Ishikawa (cell line): ENCODE results near the gene KLHL26.

Source experiments
- CEBPB ChIP-seq: IDR thresholded peaks from 2 replicates; pipeline ENCODE4 v1.6.1; 2012
- CREB1 ChIP-seq: IDR thresholded peaks from 2 replicates; pipeline ENCODE4 v1.6.1; 2012; ENCODE audit warnings: low read depth
- EGR1 ChIP-seq: IDR thresholded peaks from 2 replicates; pipeline ENCODE4 v1.6.1; 2012
- EP300 ChIP-seq: IDR thresholded peaks from 2 replicates; pipeline ENCODE4 v1.6.1; 2012; ENCODE audit warnings: borderline replicate concordance
- FOXM1 ChIP-seq: IDR thresholded peaks from 2 replicates; pipeline ENCODE4 v1.6.1; 2012; ENCODE audit warnings: low read depth, borderline replicate concordance
- MAX ChIP-seq: IDR thresholded peaks from 2 replicates; pipeline ENCODE4 v1.6.1; 2012
- NFIC ChIP-seq: IDR thresholded peaks from 2 replicates; pipeline ENCODE4 v1.6.1; 2012
- RAD21 ChIP-seq: IDR thresholded peaks from 2 replicates; pipeline ENCODE4 v1.6.1; 2012; ENCODE audit warnings: low read depth
- REST ChIP-seq: IDR thresholded peaks from 2 replicates; pipeline ENCODE4 v1.6.1; 2012; ENCODE audit warnings: low read depth, mild to moderate bottlenecking
- TAF1 ChIP-seq: IDR thresholded peaks from 2 replicates; pipeline ENCODE4 v1.6.1; 2012; ENCODE audit warnings: low read depth, mild to moderate bottlenecking
- TCF12 ChIP-seq: IDR thresholded peaks from 2 replicates; pipeline ENCODE4 v1.6.1; 2012; ENCODE audit warnings: low read depth
- TEAD4 ChIP-seq: IDR thresholded peaks from 2 replicates; pipeline ENCODE4 v1.6.1; 2012
- USF1 ChIP-seq: IDR thresholded peaks from 2 replicates; pipeline ENCODE4 v1.6.1; 2012
- YY1 ChIP-seq: IDR thresholded peaks from 2 replicates; pipeline ENCODE4 v1.6.1; 2012; ENCODE audit warnings: low read depth
- ZBTB7A ChIP-seq: IDR thresholded peaks from 2 replicates; pipeline ENCODE4 v1.6.1; 2012; ENCODE audit warnings: low read depth

Gene KLHL26

GRCh38 chr19:18636183-18636968 lies 452 bp upstream of the KLHL26 start:
- TF ChIP-seq CREB1 (no peak), USF1 (peak; percentile 75), NFIC (no peak), MAX (peak; percentile 82; the same call in 1 of the 2 replicates), ZBTB7A (no peak), EP300 (no peak), TAF1 (no peak), YY1 (no peak), REST (no peak), TEAD4 (peak; percentile 32; the same call in 1 of the 2 replicates)

- TF ChIP-seq ZBTB7A (no peak), MAX (0 out of 2 replicates have a peak, but pooled peaks have one; percentile 42)
Measured at GRCh38 chr19:18637673-18638630, 1.1 kb downstream of the KLHL26 start.

GRCh38 chr19:18639706-18640243 lies 2.9 kb downstream of the KLHL26 start:
- TF ChIP-seq TEAD4 (no peak), CEBPB (no peak), ZBTB7A (no peak), NFIC (no peak), USF1 (no peak), CREB1 (no peak), MAX (no peak), TAF1 (no peak), EP300 (no peak), REST (no peak)

- no peak for TF ChIP-seq CEBPB
- TF ChIP-seq MAX: no peak
- TF ChIP-seq CREB1: no peak
- TF ChIP-seq NFIC: no peak
- TF ChIP-seq EGR1: no peak
- TF ChIP-seq RAD21: no peak
- TF ChIP-seq TAF1: no peak
- no peak for TF ChIP-seq YY1
- TF ChIP-seq TCF12: no peak
- TF ChIP-seq USF1: no peak
- no peak for TF ChIP-seq ZBTB7A
- TF ChIP-seq TEAD4: no peak
- TF ChIP-seq REST: no peak
- TF ChIP-seq FOXM1: no peak
Measured at GRCh38 chr19:18644196-18645034, 7.6 kb downstream of the KLHL26 start.
